Hepatocyte (in vitro differentiated cells): ENCODE measurements around the gene SGCD. TPM values are rescaled to one million over a fixed set of nuclear protein-coding genes. Genes with fewer than 3 reads are reported as not detected.

Experiments
- DNase-seq: peaks from one replicate; pipeline ENCODE4 v3.0.0-alpha.2; 2016; ENCODE audit warnings: low spot score
- H2AFZ ChIP-seq: fragments of 200-600 bp; sonication (generic); 2 replicates; pipeline ENCODE4 v1.6.0; 2016; ENCODE audit warnings: antibody characterized with exemption, mild to moderate bottlenecking
- H3K27ac ChIP-seq: fragments of 200-600 bp; sonication (generic); 2 replicates; pipeline ENCODE4 v1.5.1; 2016; ENCODE audit warnings: mild to moderate bottlenecking
- H3K27me3 ChIP-seq: fragments of 200-600 bp; sonication (generic); 2 replicates; pipeline ENCODE4 v1.6.1; 2016
- H3K36me3 ChIP-seq: fragments of 200-600 bp; sonication (generic); replicated peaks from 2 replicates; pipeline ENCODE4 v1.5.1; 2016; ENCODE audit warnings: low read depth; ENCODE audit not compliant: insufficient read depth
- H3K4me1 ChIP-seq: fragments of 200-600 bp; sonication (generic); 2 replicates; pipeline ENCODE4 v1.5.1; 2016; ENCODE audit warnings: mild to moderate bottlenecking, moderate library complexity; ENCODE audit not compliant: insufficient read depth
- H3K4me2 ChIP-seq: fragments of 200-600 bp; sonication (generic); 2 replicates; pipeline ENCODE4 v1.6.0; 2016
- H3K4me3 ChIP-seq: fragments of 200-600 bp; sonication (generic); 2 replicates; pipeline ENCODE4 v1.5.1; 2016; ENCODE audit warnings: mild to moderate bottlenecking
- H3K79me2 ChIP-seq: fragments of 200-600 bp; sonication (generic); 2 replicates; pipeline ENCODE4 v1.6.0; 2017; ENCODE audit warnings: mild to moderate bottlenecking
- H3K9me2 ChIP-seq: fragments of 200-600 bp; sonication (generic); replicated peaks from 2 replicates; pipeline ENCODE4 v1.6.0; 2017; ENCODE audit warnings: mild to moderate bottlenecking; ENCODE audit not compliant: insufficient read depth
- H3K9me3 ChIP-seq: fragments of 200-600 bp; sonication (generic); 2 replicates; pipeline ENCODE4 v1.5.1; 2016; ENCODE audit warnings: low read depth, mild to moderate bottlenecking
- H4K20me1 ChIP-seq: fragments of 200-600 bp; sonication (generic); 2 replicates; pipeline ENCODE4 v1.6.0; 2016; ENCODE audit warnings: mild to moderate bottlenecking; ENCODE audit not compliant: insufficient read depth, poor library complexity, severe bottlenecking
- EZH2 ChIP-seq: fragments of 200-600 bp; sonication (generic); IDR thresholded peaks from 2 replicates; pipeline ENCODE4 v1.6.1; 2016; ENCODE audit warnings: antibody characterized with exemption, mild to moderate bottlenecking, borderline replicate concordance
- EZH2phosphoT487 ChIP-seq: fragments of 200-600 bp; sonication (generic); IDR thresholded peaks from one replicate; pipeline ENCODE4 v1.6.1; 2018; ENCODE audit warnings: antibody characterized with exemption, mild to moderate bottlenecking, low read depth, moderate library complexity; ENCODE audit not compliant: unreplicated experiment, severe bottlenecking
- WGBS: methylation state at CpG from one replicate; pipeline ENCODE4 v1.1.6; 2016; ENCODE audit warnings: low lambda C conversion rate; ENCODE audit errors: missing lambda C conversion rate; 5-methylcytosine and 5-hydroxymethylcytosine counted together
- polyA plus RNA-seq: library from polyadenylated mRNA; unstranded; fragments of >200 nt; fragmentation: Nextera tagmentation; extraction: Ambion mirVana; gene quantifications from 2 replicates; pipeline ENCODE4 v1.2.1, GENCODE V29; 2016
- total RNA-seq: library from RNA; depleted of rRNA; stranded (reverse); fragments of >200 nt; gene quantifications from 2 replicates; pipeline ENCODE4 v1.2.3, GENCODE V29; 2014
- TF ChIP-seq, protein P1 (sequence below): fragments of 200-600 bp; sonication (generic); IDR thresholded peaks from 2 replicates; pipeline ENCODE4 v1.5.1; 2016; ENCODE audit warnings: antibody characterized with exemption, mild to moderate bottlenecking; ENCODE audit not compliant: poor library complexity

SGCD gene
- total and polyA plus RNA-seq, 2 experiments from 2014 or later, result 3.8 to 8.8 TPM

DNA sequence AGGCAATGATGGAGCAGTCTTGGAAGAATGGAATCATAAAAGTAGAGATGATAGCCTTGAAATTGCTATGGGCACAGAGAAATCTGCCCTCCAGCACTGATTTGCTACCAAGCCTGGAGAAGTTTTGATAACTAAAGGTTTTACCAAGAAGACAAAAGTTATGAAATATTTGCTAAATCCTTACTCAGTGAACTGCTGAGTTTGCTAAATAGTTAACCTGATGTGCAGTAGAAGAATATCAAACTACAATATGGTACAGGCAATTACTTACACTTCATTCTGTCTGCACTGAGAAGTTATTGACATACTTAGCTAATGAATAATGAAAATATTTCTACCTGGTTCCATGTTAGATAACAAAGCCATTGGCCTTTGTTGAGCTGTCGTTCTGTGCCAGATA, 124.5 kb downstream of the SGCD start:
- no peaks in the 10 kb centered on the region for H4K20me1 ChIP-seq
- no peak for DNase-seq
- H3K27me3 ChIP-seq, result no peaks in the 10 kb centered on the region
- no peaks in the 10 kb centered on the region for H3K79me2 ChIP-seq
- H3K4me1 ChIP-seq, result peaks cover 6% of the 10 kb centered on the region
- H3K27ac ChIP-seq, result no peak overlapping the region
- no peak overlapping the region for H3K4me2 ChIP-seq
- no peaks in the 10 kb centered on the region for H3K36me3 ChIP-seq
- TF ChIP-seq EZH2 (no peak), EZH2phosphoT487 (no peak)
- TF ChIP-seq, protein P1, sequence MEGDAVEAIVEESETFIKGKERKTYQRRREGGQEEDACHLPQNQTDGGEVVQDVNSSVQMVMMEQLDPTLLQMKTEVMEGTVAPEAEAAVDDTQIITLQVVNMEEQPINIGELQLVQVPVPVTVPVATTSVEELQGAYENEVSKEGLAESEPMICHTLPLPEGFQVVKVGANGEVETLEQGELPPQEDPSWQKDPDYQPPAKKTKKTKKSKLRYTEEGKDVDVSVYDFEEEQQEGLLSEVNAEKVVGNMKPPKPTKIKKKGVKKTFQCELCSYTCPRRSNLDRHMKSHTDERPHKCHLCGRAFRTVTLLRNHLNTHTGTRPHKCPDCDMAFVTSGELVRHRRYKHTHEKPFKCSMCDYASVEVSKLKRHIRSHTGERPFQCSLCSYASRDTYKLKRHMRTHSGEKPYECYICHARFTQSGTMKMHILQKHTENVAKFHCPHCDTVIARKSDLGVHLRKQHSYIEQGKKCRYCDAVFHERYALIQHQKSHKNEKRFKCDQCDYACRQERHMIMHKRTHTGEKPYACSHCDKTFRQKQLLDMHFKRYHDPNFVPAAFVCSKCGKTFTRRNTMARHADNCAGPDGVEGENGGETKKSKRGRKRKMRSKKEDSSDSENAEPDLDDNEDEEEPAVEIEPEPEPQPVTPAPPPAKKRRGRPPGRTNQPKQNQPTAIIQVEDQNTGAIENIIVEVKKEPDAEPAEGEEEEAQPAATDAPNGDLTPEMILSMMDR, result no peak
- 62% methylated on average over 1 of the region's 1 CpG for WGBS
- H2AFZ ChIP-seq, result no peak overlapping the region
- no peaks in the 10 kb centered on the region for H3K9me3 ChIP-seq
- no peak overlapping the region for H3K4me3 ChIP-seq
- no peaks in the 10 kb centered on the region for H3K9me2 ChIP-seq

DNA sequence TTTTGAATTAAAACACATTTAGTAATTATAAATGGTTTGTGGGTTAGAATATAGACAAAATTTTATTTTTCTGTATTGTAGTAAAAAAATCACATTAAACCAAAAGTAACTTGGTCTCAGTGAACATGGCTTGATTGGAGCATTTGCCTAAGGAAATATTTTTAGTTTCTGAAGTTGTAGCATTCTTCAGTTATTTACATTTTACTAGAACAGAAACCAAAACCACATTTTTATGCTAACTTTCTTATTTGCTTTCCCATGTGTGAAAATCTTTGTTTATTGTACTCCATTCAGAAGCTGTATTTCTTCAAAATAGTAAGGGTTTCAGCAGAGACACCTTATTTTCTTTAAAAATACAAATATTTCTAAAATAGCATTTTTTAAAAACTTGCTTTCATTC, 129.9 kb downstream of the SGCD start:
- DNase-seq, result no peak
- no peaks in the 10 kb centered on the region for H3K9me3 ChIP-seq
- no peak overlapping the region for H3K4me3 ChIP-seq
- H3K4me2 ChIP-seq, result no peak overlapping the region
- no peaks in the 10 kb centered on the region for H3K36me3 ChIP-seq
- H3K4me1 ChIP-seq, result peaks cover under 1% of the 10 kb centered on the region
- H3K27me3 ChIP-seq, result peaks cover 2% of the 10 kb centered on the region
- no peaks in the 10 kb centered on the region for H3K79me2 ChIP-seq
- no peak overlapping the region for H2AFZ ChIP-seq
- no peaks in the 10 kb centered on the region for H4K20me1 ChIP-seq
- no peak for TF ChIP-seq EZH2
- TF ChIP-seq, protein P1, result no peak
- TF ChIP-seq EZH2phosphoT487, result no peak
- H3K27ac ChIP-seq, result no peak overlapping the region
- no peaks in the 10 kb centered on the region for H3K9me2 ChIP-seq

DNA sequence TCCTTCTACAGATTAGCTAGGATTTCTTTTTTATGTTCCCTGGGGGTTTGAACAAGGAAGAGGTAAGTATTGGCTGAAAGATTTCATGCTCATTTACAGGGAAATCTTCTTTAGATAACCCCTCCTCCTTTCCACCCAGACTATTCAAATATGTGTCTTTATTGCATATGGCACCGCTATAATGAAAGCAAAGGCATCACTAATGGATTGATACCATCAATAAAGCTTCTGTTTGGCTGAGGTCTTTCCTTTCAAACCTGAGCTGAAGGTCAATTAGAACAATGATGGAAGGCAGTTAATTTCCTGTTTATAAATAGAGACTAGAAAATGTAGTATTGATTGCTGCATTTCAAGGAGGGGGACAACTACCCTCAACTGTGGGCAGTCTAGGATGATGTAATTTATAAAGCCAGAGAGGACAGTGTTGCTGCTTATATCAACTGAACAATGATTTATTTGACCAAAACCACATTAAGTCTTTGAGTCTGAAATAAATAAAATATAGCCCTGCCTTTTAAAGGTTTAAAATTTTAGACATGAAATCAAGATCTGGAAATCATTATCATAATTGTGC, 132.9 kb downstream of the SGCD start:
- Histone ChIP-seq H3K4me1 (no peaks in the 10 kb centered on the region), H3K4me3 (no peak overlapping the region), H4K20me1 (no peaks in the 10 kb centered on the region), H2AFZ (no peak overlapping the region), H3K27me3 (peaks cover 2% of the 10 kb centered on the region), H3K9me3 (no peaks in the 10 kb centered on the region), H3K36me3 (no peaks in the 10 kb centered on the region), H3K9me2 (no peaks in the 10 kb centered on the region), H3K79me2 (no peaks in the 10 kb centered on the region), H3K27ac (no peak overlapping the region), H3K4me2 (no peak overlapping the region)
- TF ChIP-seq, protein P1, result no peak
- TF ChIP-seq EZH2 (no peak), EZH2phosphoT487 (no peak)
- DNase-seq, result no peak
- 90% methylated on average over 1 of the region's 1 CpG for WGBS

DNA sequence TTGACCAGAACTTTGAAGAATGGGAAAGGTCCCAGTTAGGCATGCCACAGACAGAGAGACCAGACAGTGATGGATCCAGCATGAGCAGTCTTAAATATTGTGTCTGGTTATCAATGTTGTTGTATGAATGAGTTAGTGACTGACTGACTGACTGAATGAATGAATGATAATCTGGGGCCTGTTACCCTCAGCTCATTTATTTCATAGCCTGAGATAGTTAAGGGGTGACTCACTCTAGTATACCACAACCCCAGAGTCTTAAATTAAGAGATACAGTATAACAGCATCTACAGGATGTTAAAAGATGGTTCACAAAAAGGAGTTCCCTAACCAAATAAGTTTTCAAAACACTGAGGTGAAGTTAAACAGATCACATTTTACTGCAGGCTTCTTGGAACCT, 133.5 kb downstream of the SGCD start:
- H3K9me2 ChIP-seq, result no peaks in the 10 kb centered on the region
- no peak for TF ChIP-seq EZH2phosphoT487
- no peaks in the 10 kb centered on the region for H4K20me1 ChIP-seq
- H3K4me3 ChIP-seq, result no peak overlapping the region
- H3K9me3 ChIP-seq, result no peaks in the 10 kb centered on the region
- no peak overlapping the region for H3K4me2 ChIP-seq
- no peaks in the 10 kb centered on the region for H3K36me3 ChIP-seq
- no peak overlapping the region for H2AFZ ChIP-seq
- no peak for DNase-seq
- H3K27ac ChIP-seq, result no peak overlapping the region
- H3K27me3 ChIP-seq, result peaks cover 2% of the 10 kb centered on the region
- no peaks in the 10 kb centered on the region for H3K79me2 ChIP-seq
- no peaks in the 10 kb centered on the region for H3K4me1 ChIP-seq
